HS-5 (cell line): ENCODE data around the gene KANK3.
"Not testable (repeated sequence)": the region's sequence is repeated elsewhere in the genome, so short reads cannot be mapped to it uniquely, and the experiment has no call there.

ENCODE experiments used
- DNase-seq: peaks from one replicate; pipeline ENCODE4 v3.0.0-alpha.2; 2012; ENCODE audit warnings: low read depth

Gene KANK3

GRCh38 chr19:8370176-8371010 lies 27.3 kb upstream of the KANK3 start:
- DNase-seq, result no peak

- DNase-seq, result no peak
Measured at GRCh38 chr19:8367327-8368001, 24.4 kb upstream of the KANK3 start.

- no peak for DNase-seq
Measured at GRCh38 chr19:8366961-8367326, 23.9 kb upstream of the KANK3 start.

- DNase-seq, result no peak
Measured at GRCh38 chr19:8366121-8366581, 23.1 kb upstream of the KANK3 start.

GRCh38 chr19:8363803-8364771 lies 21.0 kb upstream of the KANK3 start, which contains the start of gene ANGPTL4:
TSS of gene ANGPTL4 (plus strand) at chr19:8364155. CDS start at chr19:8364322, 167 bp downstream.
- peak; percentile 18 for DNase-seq

GRCh38 chr19:8361921-8362793 lies 19.1 kb upstream of the KANK3 start:
- peak; percentile 97 for DNase-seq

- DNase-seq, result no peak
Measured at GRCh38 chr19:8360196-8360595, 17.1 kb upstream of the KANK3 start.

GRCh38 chr19:8358948-8359347 lies 15.9 kb upstream of the KANK3 start:
- no peak for DNase-seq

- no peak for DNase-seq
Measured at GRCh38 chr19:8357007-8357521, 14.0 kb upstream of the KANK3 start.

GRCh38 chr19:8355631-8356402 lies 12.8 kb upstream of the KANK3 start:
- DNase-seq, result peak; percentile 97

GRCh38 chr19:8352845-8353244 lies 9.8 kb upstream of the KANK3 start:
- DNase-seq, result not testable (repeated sequence)

- no peak for DNase-seq
Measured at GRCh38 chr19:8352134-8352827, 9.2 kb upstream of the KANK3 start.

GRCh38 chr19:8349629-8350372 lies 6.7 kb upstream of the KANK3 start:
- DNase-seq, result not testable (repeated sequence)

GRCh38 chr19:8343483-8343844 lies 402 bp upstream of the KANK3 start:
- DNase-seq, result no peak

- no peak for DNase-seq
Measured at GRCh38 chr19:8342316-8342683, 762 bp downstream of the KANK3 start.

GRCh38 chr19:8341504-8341903 lies 1.6 kb downstream of the KANK3 start:
- DNase-seq, result not testable (repeated sequence)

- DNase-seq, result no peak
Measured at GRCh38 chr19:8340341-8341096, 2.5 kb downstream of the KANK3 start.

- no peak for DNase-seq
Measured at GRCh38 chr19:8338835-8339234, 4.2 kb downstream of the KANK3 start.
